Measurements from ENCODE around the gene CANT1.
A peak's percentile ranks its signal among the peaks of the same experiment; 100 is the strongest.

CANT1 gene

GRCh38 chr17:78981010-78981888 is 28.3 kb downstream of the CANT1 start:
- no peak for DNase-seq (ENCODE audit: insufficient read length, low spot score)
- no peak for FAIRE-seq

DNA sequence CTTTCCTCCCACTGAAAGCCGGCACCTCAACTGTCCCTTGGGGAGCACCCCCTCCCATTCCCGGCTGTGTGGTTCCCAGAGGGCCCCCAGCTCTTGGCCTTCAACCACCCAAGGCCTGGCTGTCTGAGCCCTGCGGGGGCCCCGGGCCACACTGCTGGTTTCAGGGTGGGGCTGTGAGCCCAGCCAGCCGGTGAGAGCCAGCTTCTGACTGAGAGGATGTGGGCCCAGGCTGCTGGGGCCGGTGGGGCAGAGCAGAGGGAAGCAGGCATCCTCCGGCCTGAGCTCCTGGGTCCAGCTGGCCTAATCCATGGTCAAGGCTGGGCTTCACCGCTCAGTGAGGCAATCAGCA is 29.0 kb downstream of the CANT1 start:
- DNase-seq (ENCODE audit: insufficient read length, low spot score) (no peak), FAIRE-seq (no peak)

DNA sequence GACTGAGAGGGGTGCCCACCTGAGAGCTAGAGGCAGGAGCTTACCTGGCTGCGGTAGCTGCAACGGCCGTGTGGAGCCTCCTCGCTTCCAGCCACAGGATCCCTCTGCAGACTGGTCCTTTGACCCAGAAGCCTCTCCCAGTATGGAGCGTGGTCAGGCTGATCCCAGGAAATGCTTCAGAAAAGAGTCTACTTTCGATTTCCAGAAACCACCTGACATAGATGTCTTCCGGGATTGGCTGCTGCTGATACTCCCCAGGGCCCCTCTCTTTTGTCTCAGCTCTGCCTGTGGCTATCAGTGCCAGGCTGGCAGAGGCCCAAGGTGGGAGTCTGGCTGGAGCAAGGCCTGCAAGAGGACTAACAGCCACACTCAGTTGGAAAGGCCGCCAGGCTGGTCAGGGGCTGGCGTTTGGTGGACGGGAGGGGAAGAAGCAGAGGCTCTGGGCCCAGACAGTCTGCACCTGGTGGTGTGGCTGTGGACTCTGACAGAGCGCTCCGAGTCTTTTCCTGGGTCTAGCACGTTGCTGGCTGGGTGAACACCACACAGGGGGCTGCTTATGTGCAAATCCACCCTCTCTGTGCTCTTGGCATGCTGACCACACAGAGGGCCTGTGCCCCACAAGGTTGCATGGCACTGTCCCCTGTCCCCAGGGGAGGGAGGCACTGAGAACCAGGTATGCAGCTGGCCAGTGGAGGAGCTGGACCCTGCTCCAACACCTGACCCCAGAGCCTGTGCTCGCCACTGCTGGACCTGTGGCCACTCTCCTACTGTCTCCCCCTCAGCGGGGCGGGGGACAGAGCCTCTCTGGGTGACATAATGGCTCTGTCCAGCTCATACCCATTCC is 29.6 kb downstream of the CANT1 start, which contains the start of gene LGALS3BP:
Gene LGALS3BP (minus strand): TSS at position 144 of the 844 bp plus-strand sequence. CDS start 2,732 bp downstream, outside the sequence.
- FAIRE-seq (peak; percentile 68), DNase-seq (ENCODE audit: insufficient read length, low spot score) (peak; percentile 52)

- DNase-seq (ENCODE audit: insufficient read length, low spot score), result no peak
- no peak for FAIRE-seq
Measured at GRCh38 chr17:78977997-78978973, 31.3 kb downstream of the CANT1 start.

DNA sequence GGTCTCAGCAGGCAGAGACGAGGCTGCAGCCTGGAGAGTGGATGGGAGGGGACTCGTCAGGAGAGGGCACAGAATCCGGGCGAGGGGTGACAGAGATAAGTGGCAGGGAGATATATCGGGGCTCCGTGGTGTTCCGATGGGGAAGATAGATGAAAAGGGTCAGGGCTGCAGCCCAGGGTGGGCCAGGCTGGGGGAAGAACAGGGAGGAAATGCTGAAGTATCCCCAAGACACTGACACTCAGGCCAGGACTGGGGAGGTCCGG is 32.0 kb downstream of the CANT1 start:
- DNase-seq (ENCODE audit: insufficient read length, low spot score) (no peak), FAIRE-seq (no peak)

DNA sequence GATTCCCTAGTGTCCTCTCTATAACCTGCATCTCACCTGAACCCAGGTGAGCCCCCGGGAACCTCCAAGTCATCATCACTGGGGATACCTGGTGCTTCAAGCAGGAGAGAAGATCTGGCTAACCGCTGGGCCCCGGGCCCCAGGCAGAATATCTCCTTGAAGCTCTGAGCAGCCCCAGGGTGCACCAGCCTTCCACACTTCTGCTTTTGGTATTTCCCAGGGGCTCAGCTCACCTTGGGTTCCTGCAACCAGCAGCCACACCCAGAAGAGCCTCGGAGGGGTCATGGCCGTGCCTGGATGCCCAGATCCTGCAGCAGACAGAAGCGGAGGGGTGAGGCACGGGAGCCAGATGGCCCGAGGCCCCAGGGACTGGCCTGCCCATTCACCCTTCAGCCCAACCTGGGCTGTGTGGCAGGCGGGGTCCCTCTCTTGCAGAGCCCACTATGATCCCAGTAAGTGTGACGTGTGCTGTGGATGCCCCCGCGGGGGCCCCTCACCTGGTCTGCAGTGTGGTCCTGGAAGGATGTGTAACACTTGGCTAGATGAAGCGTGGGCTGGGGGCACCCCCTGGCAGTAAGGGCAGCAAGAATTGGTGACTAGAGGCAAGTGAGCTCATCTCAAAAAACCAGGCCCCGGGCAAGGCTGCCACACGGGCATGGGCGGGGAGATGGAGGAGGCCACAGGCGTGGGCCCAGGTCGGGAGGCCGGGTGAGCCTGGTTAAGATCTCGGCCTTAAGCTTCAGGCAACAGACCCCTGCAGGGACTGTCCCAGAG is 32.5 kb downstream of the CANT1 start:
- DNase-seq (ENCODE audit: insufficient read length, low spot score) (no peak), FAIRE-seq (no peak)

GRCh38 chr17:78974635-78975591 is 34.7 kb downstream of the CANT1 start:
- DNase-seq (ENCODE audit: insufficient read length, low spot score), result no peak
- no peak for FAIRE-seq

DNA sequence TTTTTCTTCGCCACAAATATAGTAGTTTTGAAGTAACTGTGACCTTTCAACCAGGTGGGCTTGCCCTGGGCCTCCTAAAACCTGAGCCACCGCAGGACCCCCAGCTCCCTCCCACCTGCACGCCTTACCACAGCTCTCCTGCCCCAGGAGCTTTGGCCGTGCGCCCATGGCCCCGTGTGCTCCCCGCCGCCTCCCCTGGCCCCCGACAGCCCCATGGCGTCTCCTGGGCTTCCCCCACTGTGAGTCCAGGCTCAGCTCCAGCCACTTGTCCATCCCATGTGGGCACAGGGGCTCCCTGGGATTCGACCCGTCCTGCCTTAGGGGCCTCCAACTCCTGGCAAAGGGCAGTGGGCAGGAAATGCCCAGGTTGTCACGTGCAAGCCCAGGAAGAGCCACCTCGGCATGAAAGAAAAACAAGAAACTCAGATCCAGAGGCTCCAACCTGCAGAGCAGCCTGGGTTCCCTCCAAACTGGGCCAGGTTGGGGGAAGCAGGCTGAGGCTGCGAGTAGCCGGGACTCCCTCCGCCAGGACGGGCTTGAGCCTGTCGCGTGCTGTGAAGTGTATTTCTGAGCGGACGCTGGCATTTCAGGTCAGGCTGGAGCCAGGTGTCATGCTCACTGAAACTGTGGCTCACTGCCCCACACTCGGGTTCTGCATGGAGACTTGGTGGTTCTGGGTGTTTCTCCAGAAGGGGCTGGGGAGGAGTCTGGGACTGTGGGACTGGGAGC is 35.6 kb downstream of the CANT1 start:
- DNase-seq (ENCODE audit: insufficient read length, low spot score) (no peak), FAIRE-seq (no peak)

GRCh38 chr17:78973196-78973595 is 36.4 kb downstream of the CANT1 start:
- no peak for FAIRE-seq
- no peak for DNase-seq (ENCODE audit: insufficient read length, low spot score)

GRCh38 chr17:78972507-78973105 is 37.0 kb downstream of the CANT1 start:
- no peak for DNase-seq (ENCODE audit: insufficient read length, low spot score)
- FAIRE-seq, result no peak

DNA sequence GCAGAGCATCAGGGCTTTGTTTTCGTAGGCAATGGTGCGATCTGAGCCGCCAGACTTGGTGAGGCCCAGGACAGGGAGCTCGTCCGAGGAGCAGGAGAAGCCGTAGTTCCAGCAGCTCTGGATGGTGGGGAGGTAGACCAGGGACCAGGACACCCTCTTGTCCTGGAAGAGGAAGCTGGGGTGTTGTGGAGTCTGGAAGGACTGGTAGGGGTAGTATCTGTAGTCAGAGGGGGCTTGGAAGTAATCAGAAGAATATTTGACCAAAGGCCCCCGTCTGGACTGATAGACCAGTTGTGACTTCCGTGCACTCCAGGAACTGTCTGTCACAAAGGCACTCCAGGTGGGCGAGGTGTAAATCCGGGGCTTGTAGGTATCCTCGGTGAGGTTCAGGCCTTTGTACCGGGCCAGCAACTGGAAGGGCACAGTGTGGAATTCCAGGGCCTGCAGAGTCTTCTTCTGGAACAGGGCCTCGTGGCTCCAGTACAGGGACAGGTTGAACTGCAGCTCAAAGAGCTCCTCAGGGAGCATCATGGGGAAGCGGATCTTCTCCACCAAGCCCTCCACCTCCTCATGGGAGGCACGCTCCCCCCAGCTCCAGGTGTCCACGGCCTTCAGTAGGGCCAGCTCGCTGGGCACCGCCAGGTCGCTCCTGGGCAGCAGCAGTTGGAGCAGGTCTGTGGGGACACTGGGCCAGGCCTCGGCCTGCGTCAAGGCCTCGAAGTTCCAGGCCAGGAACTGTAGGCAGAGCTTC is 37.6 kb downstream of the CANT1 start:
- FAIRE-seq, result no peak
- no peak for DNase-seq (ENCODE audit: insufficient read length, low spot score)

GRCh38 chr17:78970834-78971755 is 38.5 kb downstream of the CANT1 start:
- DNase-seq (ENCODE audit: insufficient read length, low spot score) (peak; percentile 88), FAIRE-seq (peak; percentile 65)

GRCh38 chr17:78969865-78970264 is 39.7 kb downstream of the CANT1 start:
- no peak for DNase-seq (ENCODE audit: insufficient read length, low spot score)
- no peak for FAIRE-seq

- FAIRE-seq, result no peak
- no peak for DNase-seq (ENCODE audit: insufficient read length, low spot score)
Measured at GRCh38 chr17:78967782-78968362, 41.7 kb downstream of the CANT1 start.

DNA sequence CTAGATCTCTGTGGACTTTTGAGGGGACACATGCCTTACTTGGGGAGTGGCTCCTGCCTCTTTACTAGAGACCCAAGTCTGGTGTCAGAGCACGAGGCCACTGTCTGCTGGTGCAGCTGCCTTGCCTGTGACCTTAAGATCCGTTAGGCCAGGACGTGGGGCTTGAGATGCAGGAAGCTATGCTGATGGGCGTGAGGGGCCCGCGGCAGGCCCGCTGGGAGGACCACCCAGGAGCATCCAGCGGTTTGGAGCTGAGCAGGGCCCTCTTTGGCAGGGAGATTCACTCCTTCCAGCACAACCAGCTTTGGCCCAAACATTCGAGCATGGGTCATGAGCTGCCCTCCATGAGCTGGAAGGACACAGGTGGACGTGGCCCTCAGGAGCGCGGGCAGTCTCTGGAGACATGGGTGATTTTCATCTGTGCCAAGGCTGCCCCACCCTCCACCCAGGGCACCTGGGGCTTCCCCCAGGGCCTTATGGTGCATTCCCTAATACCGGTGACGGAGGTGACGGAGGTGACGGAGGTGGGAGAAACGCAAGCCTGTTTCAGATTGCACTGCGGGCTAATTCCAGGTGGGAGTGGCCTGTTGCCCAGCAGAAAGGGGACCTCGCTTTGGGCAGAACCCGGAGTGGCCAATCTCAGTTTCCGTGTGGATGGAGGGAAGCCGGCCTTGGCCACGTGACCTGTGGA is 42.5 kb downstream of the CANT1 start:
- FAIRE-seq (no peak), DNase-seq (ENCODE audit: insufficient read length, low spot score) (no peak)

All from GM19239 (cell line).